CD4-positive, alpha-beta T cell treated with Interleukin-1 beta for 1 hour (primary cell): ENCODE results near the gene NAGLU.
A peak's percentile ranks its signal among the peaks of the same experiment; 100 is the strongest.

ENCODE experiments used
- DNase-seq, 2 donors: peaks; one replicate each; pipeline ENCODE4 v3.0.0-alpha.2; 2020 to 2022

The NAGLU gene

GRCh38 chr17:42536048-42536371, at the start of gene NAGLU:
TSS of gene NAGLU (plus strand) at chr17:42536241. CDS start at chr17:42536273, 32 bp downstream.
- peak; percentile 80 to 84 for DNase-seq

GRCh38 chr17:42488032-42488431, 48.0 kb upstream of the NAGLU start:
- no peak for DNase-seq

- DNase-seq = no peak
Observed at GRCh38 chr17:42493319-42493718, 42.7 kb upstream of the NAGLU start.

GRCh38 chr17:42494673-42495072, 41.4 kb upstream of the NAGLU start:
- no peak for DNase-seq

- DNase-seq = no peak
Observed at GRCh38 chr17:42498828-42499227, 37.2 kb upstream of the NAGLU start.

GRCh38 chr17:42502091-42502490, 34.0 kb upstream of the NAGLU start:
- DNase-seq = no peak

- no peak for DNase-seq
Observed at GRCh38 chr17:42502926-42503325, 33.1 kb upstream of the NAGLU start.

GRCh38 chr17:42507671-42508070, 28.4 kb upstream of the NAGLU start:
- DNase-seq = no peak

- DNase-seq = no peak
Observed at GRCh38 chr17:42508426-42509165, 27.4 kb upstream of the NAGLU start.

GRCh38 chr17:42509409-42509808, 26.6 kb upstream of the NAGLU start:
- no peak for DNase-seq

- no peak for DNase-seq
Observed at GRCh38 chr17:42509841-42510240, 26.2 kb upstream of the NAGLU start.

- no peak for DNase-seq
Observed at GRCh38 chr17:42512246-42512645, 23.8 kb upstream of the NAGLU start.

- no peak for DNase-seq
Observed at GRCh38 chr17:42512733-42513251, 23.2 kb upstream of the NAGLU start.

- DNase-seq = no peak
Observed at GRCh38 chr17:42513686-42514085, 22.4 kb upstream of the NAGLU start.

- no peak for DNase-seq
Observed at GRCh38 chr17:42514279-42514678, 21.8 kb upstream of the NAGLU start.

GRCh38 chr17:42514867-42515266, 21.2 kb upstream of the NAGLU start:
- DNase-seq = no peak

- peak; percentile 78 to 82 for DNase-seq
Observed at GRCh38 chr17:42517516-42517915, 18.5 kb upstream of the NAGLU start.

- DNase-seq = peak in 1 of 2 donors; percentile 55
Observed at GRCh38 chr17:42518046-42518754, 17.8 kb upstream of the NAGLU start.

GRCh38 chr17:42518755-42519545, 17.1 kb upstream of the NAGLU start:
- DNase-seq = no peak

- no peak for DNase-seq
Observed at GRCh38 chr17:42519546-42520491, 16.2 kb upstream of the NAGLU start.

GRCh38 chr17:42520540-42520951, 15.5 kb upstream of the NAGLU start:
- DNase-seq = peak in 1 of 2 donors; percentile 24

GRCh38 chr17:42521036-42521435, 15.0 kb upstream of the NAGLU start:
- no peak for DNase-seq
